GM12873 (cell line): ENCODE measurements around the gene ERCC6L2.

Source experiments
- CTCF ChIP-seq: IDR thresholded peaks from 2 replicates; pipeline ENCODE4 v1.5.1; 2012; ENCODE audit warnings: low read depth, mild to moderate bottlenecking, moderate library complexity, low read length, control low read depth; ENCODE audit not compliant: insufficient read depth; ENCODE audit errors: missing control alignments

Gene ERCC6L2

DNA sequence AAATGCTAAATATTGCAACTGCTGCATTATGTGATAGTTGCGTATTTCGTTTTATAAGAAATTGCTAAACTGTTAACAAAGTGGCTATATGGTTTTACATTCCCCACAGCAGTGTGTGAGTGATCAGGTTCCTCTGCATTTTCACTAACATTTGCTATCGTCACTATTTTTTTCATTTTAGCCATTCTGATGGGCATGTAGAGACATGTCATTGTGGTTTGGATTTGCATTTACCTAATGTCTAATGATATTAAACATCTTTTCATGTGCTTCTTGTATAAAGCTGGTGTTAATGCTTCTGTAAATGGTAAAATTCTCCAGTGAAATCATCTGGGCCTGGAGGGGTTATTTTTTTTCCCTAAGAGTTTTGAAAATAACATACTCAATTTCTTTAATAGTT lies 61.6 kb downstream of the ERCC6L2 start:
- no peak for TF ChIP-seq CTCF

DNA sequence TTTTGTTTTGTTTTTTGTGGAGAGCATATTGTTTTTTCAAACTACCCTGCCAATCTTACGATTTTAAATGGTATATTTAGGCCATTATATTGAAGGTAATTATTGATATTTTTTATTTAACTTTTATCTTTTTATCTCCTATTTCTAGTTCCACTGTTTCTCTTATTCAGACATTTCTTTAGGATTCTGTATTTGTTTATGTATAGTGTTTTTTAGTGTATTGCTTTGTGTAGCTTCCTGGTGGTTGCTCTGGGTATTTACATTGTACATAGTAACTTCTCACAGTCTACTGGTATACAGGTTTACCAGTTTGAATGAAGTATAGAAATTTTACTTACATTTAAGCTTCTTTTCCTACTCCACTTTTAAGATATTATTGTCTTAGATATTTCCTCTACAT lies 63.2 kb downstream of the ERCC6L2 start:
- TF ChIP-seq CTCF, result peak; percentile 19

DNA sequence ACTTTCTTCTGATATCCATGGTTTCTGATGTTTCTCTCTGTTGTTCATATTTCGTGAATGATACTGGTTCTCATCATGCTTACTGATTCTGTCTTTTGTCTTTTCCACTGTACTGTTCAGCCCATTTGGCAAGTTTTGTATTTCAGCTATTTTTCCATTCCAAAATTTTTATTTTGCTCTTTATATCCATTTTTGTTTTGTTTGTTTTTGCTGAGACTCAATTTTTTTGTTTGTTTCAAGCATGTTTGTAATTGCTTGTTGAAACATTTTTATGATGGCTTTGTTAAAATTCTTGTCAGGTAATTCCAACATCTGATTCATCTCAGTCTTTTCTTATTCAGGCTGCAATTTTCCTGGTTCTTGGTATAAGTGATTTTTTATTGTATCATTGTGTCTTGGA lies 64.0 kb downstream of the ERCC6L2 start:
- no peak for TF ChIP-seq CTCF

- no peak for TF ChIP-seq CTCF
These were observed 64.8 kb downstream of the ERCC6L2 start for GRCh38 chr9:95940265-95940664.

DNA sequence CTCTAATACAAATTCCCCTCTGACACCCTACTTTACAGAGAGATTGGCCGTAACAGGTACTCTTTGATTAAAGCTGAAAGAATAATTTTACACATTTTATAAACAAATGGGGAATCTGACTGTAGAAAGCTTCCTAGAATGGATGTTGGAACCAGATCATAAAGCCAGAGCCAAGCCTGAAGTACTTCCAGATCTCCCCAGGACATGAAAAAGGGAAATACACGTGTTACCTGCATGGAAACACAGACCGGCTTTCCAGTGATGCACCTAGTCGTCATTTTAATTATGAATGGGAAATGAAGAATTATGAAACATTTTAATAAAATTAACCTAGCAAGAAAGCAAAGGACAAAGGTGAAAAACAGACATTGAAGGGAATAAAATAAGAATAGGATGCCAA lies 66.5 kb downstream of the ERCC6L2 start:
- no peak for TF ChIP-seq CTCF

GRCh38 chr9:95947118-95947517 lies 71.6 kb downstream of the ERCC6L2 start:
- TF ChIP-seq CTCF, result no peak

DNA sequence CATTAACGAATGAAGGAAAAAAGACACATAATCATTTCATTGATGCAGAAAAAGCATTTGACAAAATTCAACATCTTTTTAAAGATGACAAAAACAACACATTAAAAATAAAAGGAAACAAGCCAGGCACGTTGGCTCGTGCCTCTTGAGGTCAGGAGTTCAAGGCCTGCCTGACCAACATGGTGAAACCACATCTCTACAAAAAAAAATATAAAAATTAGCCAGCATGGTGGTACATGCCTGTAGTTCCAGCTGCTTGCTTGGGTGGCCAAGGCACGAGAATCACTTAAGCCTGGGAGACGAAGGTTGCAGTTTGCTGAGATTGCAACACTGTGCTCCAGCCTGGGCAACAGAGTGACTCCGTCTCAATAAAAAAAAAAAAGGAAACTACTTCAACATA lies 77.0 kb downstream of the ERCC6L2 start:
- TF ChIP-seq CTCF, result no peak
